Activated CD8-positive, alpha-beta T cell treated with anti-CD3 and anti-CD28 coated beads for 36 hours (primary cell): Measurements from ENCODE around the gene DDX52. TPM values are rescaled to one million over a fixed set of nuclear protein-coding genes. Genes with fewer than 3 reads are reported as not detected.

ENCODE experiments used
- ATAC-seq: fragments of 200-7000 bp; cut with Tn5 transposase; one replicate; pipeline ENCODE4 v1.10.0; 2021; ENCODE audit warnings: mild to moderate bottlenecking, moderate library complexity
- CTCF ChIA-PET: fragments of 350-600 bp; sonication (Branson Sonifier 250); formaldehyde crosslinking; loops from one replicate; lab custom pipeline; 2021; ENCODE audit warnings: antibody characterized with exemption; lab: Charles Lee
- POLR2A ChIA-PET: fragments of 350-600 bp; sonication (Branson Sonifier 250); formaldehyde crosslinking; loops from one replicate; lab custom pipeline; 2021; ENCODE audit warnings: antibody characterized with exemption; lab: Charles Lee
- DNase-seq: peaks from one replicate; pipeline ENCODE4 v3.0.0-alpha.2; 2020
- H3K27ac Mint-ChIP-seq: one replicate; pipeline ENCODE4 v1.8.0; 2021; ENCODE audit warnings: mild to moderate bottlenecking, mixed read lengths
- H3K27me3 Mint-ChIP-seq: one replicate; pipeline ENCODE4 v1.8.0; 2021; ENCODE audit warnings: mixed read lengths
- H3K36me3 Mint-ChIP-seq: one replicate; pipeline ENCODE4 v1.8.0; 2021; ENCODE audit warnings: low read depth, mixed read lengths
- H3K4me1 Mint-ChIP-seq: one replicate; pipeline ENCODE4 v1.8.0; 2021; ENCODE audit warnings: low read depth, mixed read lengths
- H3K4me3 Mint-ChIP-seq: one replicate; pipeline ENCODE4 v1.8.0; 2021; ENCODE audit warnings: mild to moderate bottlenecking, moderate library complexity, mixed read lengths
- H3K9me3 Mint-ChIP-seq: one replicate; pipeline ENCODE4 v1.8.0; 2021; ENCODE audit warnings: mixed read lengths
- intact Hi-C: fragments of 100-400 bp; cut with micrococcal nuclease; formaldehyde crosslinking; loops from one replicate; pipeline ENCODE4 v1.10.0; 2022
- total RNA-seq, 2 experiments: library from RNA; stranded (reverse); gene quantifications; one replicate each; pipeline ENCODE4 v1.2.3, GENCODE V29; 2021
- TF ChIP-seq, protein P1 (sequence below): fragments of 200-600 bp; IDR thresholded peaks from one replicate; pipeline ENCODE4 v1.8.0; 2022; ENCODE audit warnings: antibody characterized with exemption, mild to moderate bottlenecking

DDX52 gene
- total RNA-seq, 2 experiments from 2014 or later = 33.1 to 34.5 TPM

DNA sequence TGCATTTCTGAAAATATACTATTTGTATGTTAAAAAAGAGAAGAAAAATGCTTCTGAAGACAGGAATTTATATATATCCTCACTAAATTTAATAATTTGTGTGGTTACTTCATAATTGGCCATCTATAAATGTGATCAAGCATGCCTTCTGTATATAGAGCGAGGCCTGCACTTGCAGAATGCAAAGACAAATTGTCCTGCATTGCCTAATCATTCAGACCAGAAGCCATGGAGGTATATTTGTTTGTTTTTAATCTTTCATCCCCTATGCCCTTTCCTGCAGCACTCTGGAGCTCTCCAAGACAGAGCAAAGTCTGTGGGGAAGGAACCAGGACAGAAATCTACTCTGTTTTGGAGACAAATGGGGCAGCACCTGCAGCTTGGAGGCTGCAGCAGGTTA lies 23.8 kb upstream of the DDX52 start:
- CTCF ChIA-PET = interaction anchor here (0.7 to 1.3 kb wide), 2 partner anchors 16 to 139 kb away, joined by 3 read pairs; no protein-coding TSS in a partner anchor

DNA sequence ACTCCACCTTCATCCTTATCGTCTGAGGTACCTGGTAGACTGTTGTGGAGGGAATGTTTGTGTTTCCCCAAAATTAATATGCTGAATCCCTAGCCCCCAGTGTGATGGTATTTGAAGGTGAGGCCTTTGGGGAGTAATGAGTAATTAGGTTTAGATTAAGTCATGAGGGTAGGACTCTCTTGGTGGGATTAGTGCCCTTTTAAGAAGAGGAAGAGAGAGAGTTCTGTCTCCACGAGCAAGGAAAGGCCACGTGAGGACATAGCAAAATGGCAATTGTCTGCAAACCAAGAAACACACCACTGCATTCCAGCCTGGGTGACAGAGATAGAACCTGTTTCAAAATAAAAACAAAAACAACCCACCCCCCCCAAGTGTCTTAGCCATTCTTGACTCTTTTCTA lies 21.0 kb upstream of the DDX52 start:
- ChIA-PET POLR2A (no interaction called here), CTCF (no interaction called here)
- no peak overlapping the region for H3K4me3 Mint-ChIP-seq
- intact Hi-C loops = no loop called here
- H3K36me3 Mint-ChIP-seq = no peaks in the 10 kb centered on the region
- DNase-seq (no peak), ATAC-seq (no peak)
- no peaks in the 10 kb centered on the region for H3K4me1 Mint-ChIP-seq
- H3K27ac Mint-ChIP-seq = no peak overlapping the region
- peaks cover 5% of the 10 kb centered on the region for H3K27me3 Mint-ChIP-seq
- TF ChIP-seq, protein P1, sequence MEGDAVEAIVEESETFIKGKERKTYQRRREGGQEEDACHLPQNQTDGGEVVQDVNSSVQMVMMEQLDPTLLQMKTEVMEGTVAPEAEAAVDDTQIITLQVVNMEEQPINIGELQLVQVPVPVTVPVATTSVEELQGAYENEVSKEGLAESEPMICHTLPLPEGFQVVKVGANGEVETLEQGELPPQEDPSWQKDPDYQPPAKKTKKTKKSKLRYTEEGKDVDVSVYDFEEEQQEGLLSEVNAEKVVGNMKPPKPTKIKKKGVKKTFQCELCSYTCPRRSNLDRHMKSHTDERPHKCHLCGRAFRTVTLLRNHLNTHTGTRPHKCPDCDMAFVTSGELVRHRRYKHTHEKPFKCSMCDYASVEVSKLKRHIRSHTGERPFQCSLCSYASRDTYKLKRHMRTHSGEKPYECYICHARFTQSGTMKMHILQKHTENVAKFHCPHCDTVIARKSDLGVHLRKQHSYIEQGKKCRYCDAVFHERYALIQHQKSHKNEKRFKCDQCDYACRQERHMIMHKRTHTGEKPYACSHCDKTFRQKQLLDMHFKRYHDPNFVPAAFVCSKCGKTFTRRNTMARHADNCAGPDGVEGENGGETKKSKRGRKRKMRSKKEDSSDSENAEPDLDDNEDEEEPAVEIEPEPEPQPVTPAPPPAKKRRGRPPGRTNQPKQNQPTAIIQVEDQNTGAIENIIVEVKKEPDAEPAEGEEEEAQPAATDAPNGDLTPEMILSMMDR = no peak
- no peaks in the 10 kb centered on the region for H3K9me3 Mint-ChIP-seq

More for the DNA sequence above, 23.8 kb upstream of the DDX52 start:
- H3K27me3 Mint-ChIP-seq = no peaks in the 10 kb centered on the region
- TF ChIP-seq, protein P1 = no peak
- no peak for ATAC-seq
- POLR2A ChIA-PET = interaction anchor here (1.0 kb wide), 1 partner anchor 44 kb away, joined by 3 read pairs; no protein-coding TSS in a partner anchor
- H3K9me3 Mint-ChIP-seq = no peaks in the 10 kb centered on the region
- intact Hi-C loops = no loop called here
- no peaks in the 10 kb centered on the region for H3K4me1 Mint-ChIP-seq
- no peaks in the 10 kb centered on the region for H3K36me3 Mint-ChIP-seq
- DNase-seq = no peak
- H3K4me3 Mint-ChIP-seq = no peak overlapping the region
- no peak overlapping the region for H3K27ac Mint-ChIP-seq

DNA sequence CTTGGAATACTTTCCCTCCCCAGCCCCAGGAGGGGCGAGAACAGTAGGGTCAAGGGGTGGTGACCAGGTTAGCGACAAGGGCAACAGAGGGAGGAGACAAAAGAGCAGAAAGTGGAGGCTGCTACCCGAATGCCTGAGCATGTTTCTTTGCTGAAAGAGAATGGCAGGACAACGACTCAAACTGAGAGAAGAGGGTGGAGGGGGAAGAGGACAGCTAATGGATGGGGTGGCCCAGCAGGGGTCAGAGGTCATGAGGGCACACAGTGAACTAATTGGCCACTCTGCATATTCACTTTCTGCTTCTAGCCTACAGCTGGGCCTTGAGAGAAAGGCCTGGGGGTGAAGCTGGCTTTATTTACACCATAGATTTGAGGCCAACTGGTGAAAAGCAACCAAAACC lies 19.1 kb upstream of the DDX52 start:
- H3K36me3 Mint-ChIP-seq = no peaks in the 10 kb centered on the region

DNA sequence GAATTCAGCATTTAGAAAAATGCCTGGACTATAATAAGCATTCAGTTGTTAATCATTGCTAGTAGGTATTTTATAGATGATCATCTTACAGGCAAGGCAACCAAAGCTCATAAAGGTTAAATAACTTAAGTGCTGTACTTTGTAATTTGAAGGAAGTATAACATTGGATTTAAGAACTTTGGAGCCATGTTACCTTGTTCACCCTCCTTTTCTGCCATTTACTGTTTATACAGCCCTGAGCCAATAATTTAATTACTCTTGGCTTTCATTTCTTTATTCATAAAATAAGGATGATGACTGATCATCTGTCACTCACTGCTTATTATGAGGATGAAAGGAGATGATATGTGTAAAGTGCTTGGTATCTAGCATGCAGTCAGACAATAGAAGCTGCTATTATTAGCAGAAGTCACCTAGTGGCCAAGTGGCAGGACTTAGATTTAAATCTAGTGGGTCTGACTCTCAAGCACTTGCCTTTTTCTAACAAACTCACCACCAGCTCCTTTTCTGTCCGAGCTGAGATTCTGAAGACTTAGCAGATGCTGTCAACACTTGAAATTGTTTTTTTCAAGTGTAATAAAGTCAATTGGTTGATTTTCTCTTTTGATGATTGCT lies 18.3 kb upstream of the DDX52 start:
- peaks cover 5% of the 10 kb centered on the region for H3K27me3 Mint-ChIP-seq
- CTCF ChIA-PET = interaction anchor here (0.8 to 1.0 kb wide), 2 partner anchors 11 to 56 kb away, joined by 3 to 6 read pairs; no protein-coding TSS in a partner anchor
- no peaks in the 10 kb centered on the region for H3K36me3 Mint-ChIP-seq
- no peaks in the 10 kb centered on the region for H3K4me1 Mint-ChIP-seq
- no peak overlapping the region for H3K27ac Mint-ChIP-seq
- DNase-seq (no peak), ATAC-seq (no peak)
- H3K4me3 Mint-ChIP-seq = no peak overlapping the region
- TF ChIP-seq, protein P1 = no peak
- POLR2A ChIA-PET = interaction anchor here (1.3 kb wide), 1 partner anchor 10 kb away, joined by 3 read pairs; no protein-coding TSS in a partner anchor
- intact Hi-C loops = no loop called here
- no peaks in the 10 kb centered on the region for H3K9me3 Mint-ChIP-seq

More for the DNA sequence above, 19.1 kb upstream of the DDX52 start:
- TF ChIP-seq, protein P1 = no peak
- Mint-ChIP-seq H3K4me1 (no peaks in the 10 kb centered on the region), H3K4me3 (no peak overlapping the region), H3K27ac (no peak overlapping the region), H3K9me3 (no peaks in the 10 kb centered on the region), H3K27me3 (peaks cover 5% of the 10 kb centered on the region)
- no peak for ATAC-seq
- POLR2A ChIA-PET = interaction anchor here (1.3 kb wide), 1 partner anchor 10 kb away, joined by 3 read pairs; no protein-coding TSS in a partner anchor
- DNase-seq = no peak
- CTCF ChIA-PET = interaction anchor here (1.5 kb wide), 1 partner anchor 11 kb away, joined by 3 read pairs; no protein-coding TSS in a partner anchor
- intact Hi-C loops = no loop called here

DNA sequence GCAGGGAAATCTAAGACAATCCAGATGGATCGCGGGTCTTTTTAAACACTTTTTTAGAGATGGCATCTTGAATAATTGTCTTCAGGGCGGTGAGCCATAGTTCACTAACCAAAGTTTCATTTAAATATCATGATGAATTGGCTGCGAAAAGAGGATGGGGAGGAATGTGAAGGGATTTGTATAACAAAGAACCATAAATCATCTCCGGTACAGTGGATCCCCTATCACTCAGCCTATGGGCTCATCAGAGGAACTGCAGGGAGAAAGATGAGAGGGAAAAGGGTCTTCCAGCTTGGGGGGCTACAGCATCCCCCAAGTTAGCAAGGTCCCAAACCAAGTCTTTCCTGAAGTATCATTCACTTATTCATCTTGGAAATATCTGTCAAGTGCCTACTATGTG lies 16.7 kb upstream of the DDX52 start:
- ATAC-seq = no peak
- intact Hi-C loops = no loop called here
- H3K4me3 Mint-ChIP-seq = no peak overlapping the region
- TF ChIP-seq, protein P1 = no peak
- POLR2A ChIA-PET = no interaction called here
- CTCF ChIA-PET = no interaction called here
- peaks cover 5% of the 10 kb centered on the region for H3K27me3 Mint-ChIP-seq
- DNase-seq = no peak
- no peaks in the 10 kb centered on the region for H3K36me3 Mint-ChIP-seq
- H3K27ac Mint-ChIP-seq = no peak overlapping the region
- no peaks in the 10 kb centered on the region for H3K4me1 Mint-ChIP-seq
- no peaks in the 10 kb centered on the region for H3K9me3 Mint-ChIP-seq
